ENCODE results near the gene KIRREL1.
A peak's percentile ranks its signal among the peaks of the same experiment; 100 is the strongest.

The KIRREL1 gene

DNA sequence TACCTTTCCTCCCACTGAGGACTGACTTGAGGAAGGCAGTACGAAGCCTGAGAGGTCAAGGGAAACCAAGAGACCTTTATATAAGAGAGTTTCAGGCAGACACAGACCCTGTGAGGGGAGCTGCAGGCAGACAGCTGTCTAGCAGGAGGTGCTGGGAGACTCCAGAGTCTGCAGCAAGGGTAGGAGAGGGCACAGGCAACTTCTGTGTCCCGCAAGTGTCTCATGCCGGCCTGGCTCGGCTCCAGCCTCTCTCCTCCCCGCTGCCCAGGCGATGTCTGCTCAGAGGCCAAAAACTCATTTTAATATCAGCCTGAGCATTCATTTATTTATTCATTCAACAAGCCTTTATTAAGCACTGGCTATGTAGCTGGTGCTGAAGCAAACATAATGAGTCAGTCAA lies 83.0 kb downstream of the KIRREL1 start:
- no peak for DNase-seq (ENCODE audit: low read depth)

- DNase-seq (ENCODE audit: low read depth) = no peak
Measured at GRCh38 chr1:158077411-158078256, 84.2 kb downstream of the KIRREL1 start.

- DNase-seq (ENCODE audit: low read depth) = no peak
Measured at GRCh38 chr1:158078569-158079080, 85.2 kb downstream of the KIRREL1 start.

DNA sequence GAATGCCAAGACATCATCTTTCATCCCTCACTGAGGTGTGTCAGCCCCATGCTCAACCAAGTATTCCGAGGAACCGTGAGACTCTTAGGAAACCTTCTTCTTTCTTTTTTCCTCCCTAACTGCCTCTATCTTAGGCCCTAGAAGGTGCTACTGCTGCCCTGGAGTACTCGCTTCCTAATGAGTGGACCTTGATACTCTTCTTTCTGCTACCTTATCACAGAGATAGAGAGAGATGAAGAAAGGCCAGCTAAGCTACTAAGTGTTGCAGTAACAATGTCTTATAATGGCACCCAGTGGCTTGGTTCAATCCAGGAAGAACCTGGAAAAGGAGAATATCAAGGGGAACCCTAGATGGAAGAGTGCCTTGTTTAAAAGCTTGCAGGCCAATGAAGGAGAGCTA lies 86.6 kb downstream of the KIRREL1 start:
- no peak for DNase-seq (ENCODE audit: low read depth)

GRCh38 chr1:158084336-158084735 lies 90.9 kb downstream of the KIRREL1 start:
- DNase-seq (ENCODE audit: low read depth) = no peak

DNA sequence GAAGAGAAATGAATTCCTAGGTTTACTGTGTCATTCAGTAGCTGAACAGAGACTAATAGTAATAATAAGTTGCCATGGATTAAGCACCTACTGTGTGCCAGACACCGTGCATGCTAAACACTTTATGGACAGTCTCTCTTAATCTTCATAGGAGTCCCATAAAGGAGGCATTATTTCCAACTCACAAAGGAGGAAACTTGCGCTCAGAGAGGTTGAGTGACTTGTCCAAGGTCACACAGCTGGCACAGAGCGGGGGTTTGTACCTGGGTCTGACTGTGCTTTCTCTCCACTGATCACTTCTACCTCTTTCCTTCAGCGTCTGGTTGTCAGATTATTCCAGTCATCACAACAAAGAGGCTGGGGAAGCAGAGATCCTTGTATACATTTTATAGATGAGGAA lies 91.3 kb downstream of the KIRREL1 start:
- DNase-seq (ENCODE audit: low read depth) = no peak

GRCh38 chr1:158087320-158087927 lies 94.0 kb downstream of the KIRREL1 start:
- peak; percentile 40 for DNase-seq (ENCODE audit: low read depth)

DNA sequence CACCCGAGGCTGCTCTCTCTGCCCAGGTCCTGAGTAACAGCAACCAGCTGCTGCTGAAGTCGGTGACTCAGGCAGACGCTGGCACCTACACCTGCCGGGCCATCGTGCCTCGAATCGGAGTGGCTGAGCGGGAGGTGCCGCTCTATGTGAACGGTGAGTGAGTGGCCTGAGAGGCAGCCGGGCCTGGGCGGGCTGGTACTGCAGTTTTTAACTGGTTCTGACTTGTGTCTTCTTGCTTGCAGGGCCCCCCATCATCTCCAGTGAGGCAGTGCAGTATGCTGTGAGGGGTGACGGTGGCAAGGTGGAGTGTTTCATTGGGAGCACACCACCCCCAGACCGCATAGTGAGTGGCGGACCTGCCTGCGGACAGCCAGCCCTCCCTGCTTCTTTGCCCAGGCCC lies 96.0 kb downstream of the KIRREL1 start:
- DNase-seq (ENCODE audit: low read depth) = no peak

- no peak for DNase-seq (ENCODE audit: low read depth)
Measured at GRCh38 chr1:158089925-158090637, 96.6 kb downstream of the KIRREL1 start.

GRCh38 chr1:158093376-158093775 lies 99.9 kb downstream of the KIRREL1 start:
- no peak for DNase-seq (ENCODE audit: low read depth)

DNA sequence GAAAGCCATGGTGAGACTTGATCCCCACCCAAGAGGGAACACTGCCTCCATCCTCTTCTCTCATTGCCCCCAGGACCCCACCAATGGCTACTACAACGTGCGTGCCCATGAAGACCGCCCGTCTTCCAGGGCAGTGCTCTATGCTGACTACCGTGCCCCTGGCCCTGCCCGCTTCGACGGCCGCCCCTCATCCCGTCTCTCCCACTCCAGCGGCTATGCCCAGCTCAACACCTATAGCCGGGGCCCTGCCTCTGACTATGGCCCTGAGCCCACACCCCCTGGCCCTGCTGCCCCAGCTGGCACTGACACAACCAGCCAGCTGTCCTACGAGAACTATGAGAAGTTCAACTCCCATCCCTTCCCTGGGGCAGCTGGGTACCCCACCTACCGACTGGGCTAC lies 101.1 kb downstream of the KIRREL1 start:
- DNase-seq (ENCODE audit: low read depth) = no peak

- DNase-seq (ENCODE audit: low read depth) = no peak
Measured at GRCh38 chr1:158095737-158096335, 102.4 kb downstream of the KIRREL1 start.

DNA sequence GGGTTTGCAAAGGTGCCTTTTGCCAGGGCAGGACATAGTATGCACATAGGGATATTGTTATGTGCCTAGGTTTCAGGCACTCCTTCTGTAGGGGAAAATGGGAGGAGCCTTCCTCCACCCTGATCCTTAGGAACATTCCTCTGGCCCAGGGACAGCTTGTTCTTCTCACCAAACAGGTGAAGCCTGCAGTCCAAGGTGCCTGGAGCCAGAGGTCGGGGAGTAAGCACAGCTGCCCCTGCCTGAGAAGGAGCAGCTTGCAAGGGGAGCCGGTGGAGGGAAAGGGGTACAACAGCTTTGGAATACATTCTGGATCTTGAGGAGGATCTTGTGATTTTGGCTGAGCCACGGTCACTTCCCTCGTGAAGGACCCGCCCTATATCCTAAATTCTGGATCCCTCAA lies 104.8 kb downstream of the KIRREL1 start:
- no peak for DNase-seq (ENCODE audit: low read depth)

DNA sequence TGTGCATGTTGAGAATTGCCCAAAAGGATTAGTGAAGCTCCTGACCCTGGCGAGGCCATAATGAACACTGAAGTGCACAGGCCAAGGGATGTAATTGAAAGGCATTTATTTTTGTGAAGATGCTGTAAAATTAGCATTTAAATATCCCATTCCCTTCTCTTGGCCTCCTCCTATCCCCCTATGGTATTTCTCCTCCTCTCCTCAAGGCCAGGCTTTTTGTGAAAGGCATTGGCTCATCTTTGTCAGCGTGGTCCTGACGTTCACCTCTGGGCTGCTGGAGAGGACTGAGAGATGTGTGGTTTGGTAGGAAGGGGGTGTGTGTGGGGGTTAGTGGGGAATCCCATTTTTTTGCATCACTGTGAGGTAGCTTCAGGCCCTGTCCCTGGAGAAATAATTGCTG lies 105.7 kb downstream of the KIRREL1 start:
- no peak for DNase-seq (ENCODE audit: low read depth)

DNA sequence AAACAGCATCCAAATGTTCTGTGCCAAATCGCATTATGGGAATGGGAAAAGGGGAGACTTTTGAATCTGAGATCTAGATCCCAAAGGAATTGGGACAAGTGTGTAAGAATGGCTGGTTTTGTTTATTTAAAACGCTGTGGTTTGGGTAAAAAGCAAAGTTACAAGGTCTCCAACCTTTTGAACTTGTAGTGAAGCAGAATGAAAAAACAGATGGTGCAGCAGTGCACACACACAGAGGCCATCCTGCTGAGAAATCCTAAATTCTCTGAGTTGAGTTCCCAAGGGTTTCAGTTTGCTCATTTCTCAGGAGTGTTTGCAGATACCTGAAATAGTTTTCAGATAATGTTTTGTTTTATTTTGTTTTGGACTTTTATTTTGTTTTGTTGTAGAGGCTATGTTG lies 107.1 kb downstream of the KIRREL1 start:
- no peak for DNase-seq (ENCODE audit: low read depth)

DNA sequence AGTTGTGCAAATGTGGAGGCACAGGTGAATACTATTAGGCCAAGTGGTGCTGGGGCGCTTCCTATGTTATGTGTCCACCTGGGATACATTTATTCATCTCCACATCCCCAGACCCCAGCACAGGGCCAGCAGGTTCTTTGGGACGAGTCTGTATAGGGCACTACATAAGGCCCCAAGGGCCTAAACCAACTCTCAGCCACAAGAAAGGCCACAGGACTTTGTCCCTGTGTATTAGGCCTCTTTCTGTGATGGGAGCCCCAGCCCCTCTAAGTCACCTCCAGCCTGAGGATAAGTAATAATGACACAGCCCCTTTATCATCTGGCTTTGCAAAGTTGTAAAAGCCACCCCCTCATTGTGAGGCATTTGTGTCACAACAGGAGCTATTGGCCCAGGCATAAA lies 108.0 kb downstream of the KIRREL1 start:
- no peak for DNase-seq (ENCODE audit: low read depth)

DNA sequence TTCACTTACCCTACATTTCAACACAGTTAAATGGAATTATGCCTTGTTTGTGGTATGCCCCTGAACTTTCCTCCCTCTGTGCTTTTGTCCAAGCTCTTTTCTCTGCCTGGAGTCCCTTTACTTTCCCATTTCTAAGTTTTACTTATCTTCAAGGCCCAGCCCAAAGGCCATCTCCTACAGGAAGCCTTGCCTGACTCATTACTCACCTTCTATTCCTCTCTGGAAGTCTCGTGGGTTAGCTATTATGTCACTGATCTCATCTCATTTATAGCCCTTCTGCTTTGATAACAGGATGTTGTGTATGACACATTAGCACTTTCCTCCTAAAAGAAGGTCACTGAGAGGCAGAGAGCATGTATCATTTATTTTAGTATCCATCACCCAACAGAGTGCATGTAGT lies 108.5 kb downstream of the KIRREL1 start:
- peak; percentile 68 for DNase-seq (ENCODE audit: low read depth)

GRCh38 chr1:158102881-158103674 lies 109.6 kb downstream of the KIRREL1 start:
- DNase-seq (ENCODE audit: low read depth) = no peak

GRCh38 chr1:158103861-158104522 lies 110.5 kb downstream of the KIRREL1 start:
- no peak for DNase-seq (ENCODE audit: low read depth)

GRCh38 chr1:158104891-158105290 lies 111.4 kb downstream of the KIRREL1 start:
- DNase-seq (ENCODE audit: low read depth) = no peak
